K562 (cell line): ENCODE results near the gene RBM20. TPM values are rescaled to one million over a fixed set of nuclear protein-coding genes. Genes with fewer than 3 reads are reported as not detected.

Source experiments
- CEBPZ ChIP-seq: fragments of 150-350 bp; IDR thresholded peaks from 2 replicates; pipeline ENCODE4 v1.6.1; 2014; ENCODE audit warnings: low read depth, mild to moderate bottlenecking, low read length, borderline replicate concordance
- E2F3 ChIP-seq: fragments of 250-450 bp; sonication (Bioruptor Pico); IDR thresholded peaks from 2 replicates; pipeline ENCODE4 v1.4.0; 2020; ENCODE audit warnings: mild to moderate bottlenecking
- GTF2F1 ChIP-seq: IDR thresholded peaks from 2 replicates; pipeline ENCODE4 v1.6.1; 2011; ENCODE audit warnings: low read depth, low read length, improper control_type of control experiment
- GTF3C2 ChIP-seq: IDR thresholded peaks from 3 replicates; pipeline ENCODE4 v1.6.1; 2011; ENCODE audit warnings: borderline replicate concordance, mild to moderate bottlenecking, moderate library complexity; ENCODE audit not compliant: insufficient read length; ENCODE audit errors: extremely low read depth
- HBP1 ChIP-seq: fragments of 450-650 bp; formaldehyde crosslinking; IDR thresholded peaks from 2 replicates; pipeline ENCODE4 v1.4.0; 2022; ENCODE audit warnings: missing genetic modification characterization
- HCFC1 ChIP-seq: IDR thresholded peaks from 2 replicates; pipeline ENCODE4 v1.6.1; 2012; ENCODE audit warnings: low read depth, low read length, improper control_type of control experiment
- KDM4B ChIP-seq, 2 experiments: fragments of 450-650 bp in 1 of 2; sonication (generic) in 1 of 2; IDR thresholded peaks; 2 replicates each; pipeline ENCODE4 v1.6.1; 2016 to 2017; ENCODE audit warnings: borderline replicate concordance in 2 of 2, antibody characterized with exemption in 1 of 2, low read depth in 1 of 2, mild to moderate bottlenecking in 1 of 2
- MEF2A ChIP-seq: IDR thresholded peaks from 2 replicates; pipeline ENCODE4 v1.6.1; 2011; ENCODE audit warnings: low read depth, mild to moderate bottlenecking, low read length, moderate library complexity; ENCODE audit not compliant: control insufficient read depth
- NFATC3 ChIP-seq: fragments of 450-650 bp; IDR thresholded peaks from 2 replicates; pipeline ENCODE4 v1.6.1; 2017; ENCODE audit warnings: mild to moderate bottlenecking
- NFXL1 ChIP-seq: fragments of 450-650 bp; formaldehyde crosslinking; IDR thresholded peaks from 2 replicates; pipeline ENCODE4 v1.4.0; 2021; ENCODE audit warnings: mild to moderate bottlenecking
- SAFB ChIP-seq: fragments of 200-400 bp; formaldehyde crosslinking; IDR thresholded peaks from 2 replicates; pipeline ENCODE4 v1.6.1; 2017; ENCODE audit warnings: low read depth, low read length, borderline replicate concordance
- SIN3A ChIP-seq, 2 experiments: fragments of 150-350 bp in 1 of 2; IDR thresholded peaks; 2 replicates each; pipeline ENCODE4 v1.6.1; 2011 to 2016; ENCODE audit warnings: borderline replicate concordance in 2 of 2, low read depth in 2 of 2, low read length in 2 of 2, mild to moderate bottlenecking in 2 of 2, moderate library complexity in 2 of 2; ENCODE audit not compliant: control insufficient read depth in 1 of 2
- STAT5A ChIP-seq: IDR thresholded peaks from 2 replicates; pipeline ENCODE4 v1.6.1; 2012; ENCODE audit warnings: low read length, inconsistent platforms, borderline replicate concordance
- TCF7L2 ChIP-seq: fragments of 150-350 bp; IDR thresholded peaks from 2 replicates; pipeline ENCODE4 v1.6.1; 2016; ENCODE audit warnings: low read depth, mild to moderate bottlenecking, low read length, moderate library complexity
- TRIM25 ChIP-seq: fragments of 450-650 bp; IDR thresholded peaks from 2 replicates; pipeline ENCODE4 v1.7.0; 2016; ENCODE audit warnings: borderline replicate concordance
- ZNF12 ChIP-seq: sonication (generic); formaldehyde crosslinking; IDR thresholded peaks from 2 replicates; pipeline ENCODE4 v1.4.0; 2020; ENCODE audit warnings: mild to moderate bottlenecking, missing genetic modification reagents
- ZNF143 ChIP-seq: sonication (generic); formaldehyde crosslinking; IDR thresholded peaks from 2 replicates; pipeline ENCODE4 v1.9.0; 2022; ENCODE audit warnings: mild to moderate bottlenecking, missing genetic modification reagents
- ZNF316 ChIP-seq: fragments of 450-650 bp; IDR thresholded peaks from 2 replicates; pipeline ENCODE4 v1.6.1; 2016
- ZNF584 ChIP-seq: fragments of 200-800 bp; sonication (Bioruptor generic); IDR thresholded peaks from 2 replicates; pipeline ENCODE4 v1.6.1; 2016; ENCODE audit warnings: low read depth, mild to moderate bottlenecking, missing genetic modification characterization, missing compliant biosample characterization
- polyA plus RNA-seq, 8 experiments: library from polyadenylated mRNA; depleted of rRNA in 4 of 8; stranded (reverse) in 5 of 8; unstranded in 3 of 8; fragments of >200 nt; fragmentation: Nextera tagmentation in 2 of 8; fragmentation: Illumina TruSeq in 1 of 8; extraction: Ambion mirVana in 2 of 8; extraction: Trizol in 1 of 8; gene quantifications; 2 replicates each; pipeline versions ENCODE4 v1.2.1 to v1.2.3, GENCODE V29; 2011 to 2014; ENCODE audit warnings: inconsistent platforms in 1 of 8, missing spikeins in 1 of 8
- total RNA-seq, 7 experiments: library from RNA; depleted of rRNA in 6 of 7; stranded (reverse); fragments of >200 nt in 6 of 7; fragmentation: Illumina TruSeq in 2 of 7; extraction: Trizol in 2 of 7; gene quantifications; 2 replicates each; pipeline versions ENCODE4 v1.2.1 to v1.2.3, GENCODE V29; 2011 to 2021; ENCODE audit warnings: low replicate concordance in 1 of 7

Gene RBM20
- total and polyA plus RNA-seq, 9 of the 15 experiments (the other 6 are each of a cell fraction or from before 2014, with no cell fraction given), result 0.63 to 5.7 (median 3.2) TPM

- TF ChIP-seq ZNF316, result no peak
- no peak for TF ChIP-seq NFATC3
- TF ChIP-seq NFXL1 (CRISPR knock-in tag), result no peak
- TF ChIP-seq ZNF584, result no peak
- no peak for TF ChIP-seq TRIM25
- no peak for TF ChIP-seq KDM4B (IDR thresholded peaks at IDR 0.05; ENCODE audit: borderline replicate concordance in 2 of 2, low read depth in 1 of 2)
- TF ChIP-seq MEF2A, result no peak
- no peak for TF ChIP-seq TCF7L2
- TF ChIP-seq HBP1, result no peak
- TF ChIP-seq E2F3 (CRISPR knock-in tag), result no peak
- no peak for TF ChIP-seq GTF3C2
- TF ChIP-seq HCFC1, result no peak
- no peak for TF ChIP-seq GTF2F1
- no peak for TF ChIP-seq STAT5A
- no peak for TF ChIP-seq ZNF143 (CRISPR knock-in tag)
- TF ChIP-seq SAFB, result no peak
- TF ChIP-seq CEBPZ, result no peak
- TF ChIP-seq SIN3A (IDR thresholded peaks at IDR 0.05; ENCODE audit: borderline replicate concordance in 2 of 2, control insufficient read depth in 1 of 2, low read depth in 2 of 2, low read length in 2 of 2), result no peak
- no peak for TF ChIP-seq ZNF12 (CRISPR knock-in tag)
These were observed 8.5 kb downstream of the RBM20 start (continued) for GRCh38 chr10:110652475-110653118.
